ENCODE data around the gene PAMR1.

DNA sequence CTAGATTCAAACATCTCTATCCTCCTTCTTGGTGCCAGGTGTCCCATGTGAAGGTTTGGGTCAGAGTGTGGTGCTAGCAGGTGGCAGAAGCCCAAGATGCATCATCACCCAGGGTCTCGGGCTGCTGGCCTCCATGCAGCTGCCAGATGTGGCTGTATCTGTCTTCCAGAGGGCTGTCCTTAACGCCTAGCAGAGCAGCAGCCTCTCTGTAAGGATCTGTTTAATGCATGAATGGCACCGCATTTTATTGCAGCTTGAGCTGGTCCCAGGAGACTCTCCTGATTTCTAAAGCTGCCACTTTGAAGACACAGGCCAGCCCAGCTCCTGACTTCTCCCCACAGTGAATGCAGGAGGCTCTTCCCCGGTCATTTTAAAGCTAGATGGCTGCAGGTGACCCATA lies 132.3 kb downstream of the PAMR1 start:
- TF ChIP-seq CEBPB (IDR thresholded peaks at IDR 0.05) (no peak), MAX (IDR thresholded peaks at IDR 0.05) (no peak), NFIC (IDR thresholded peaks at IDR 0.05) (no peak), REST (IDR thresholded peaks at IDR 0.05; ENCODE audit: low read depth) (no peak)
